H1 (cell line): Measurements from ENCODE around the gene PLEK. TPM values are rescaled to one million over a fixed set of nuclear protein-coding genes. Genes with fewer than 3 reads are reported as not detected.

ENCODE experiments used
- CTCF ChIA-PET: fragments of 300-600 bp; sonication (Branson Sonifier 250); formaldehyde crosslinking; loops from one replicate; lab custom pipeline; 2021; ENCODE audit not compliant: partially characterized antibody; lab: Charles Lee
- POLR2A ChIA-PET: fragments of 300-600 bp; sonication (Branson Sonifier 250); formaldehyde crosslinking; loops from one replicate; lab custom pipeline; 2021; ENCODE audit warnings: inconsistent platforms; ENCODE audit not compliant: partially characterized antibody; lab: Charles Lee
- DNase-seq, 2 experiments: peaks; one replicate each; pipeline versions ENCODE4 v3.0.0 to v3.0.0-alpha.2; 2010 to 2022; ENCODE audit warnings: low spot score in 2 of 2, low read depth in 1 of 2, mixed read lengths in 1 of 2
- FAIRE-seq: peaks from 2 replicates; lab custom pipeline; 2011; peaks lifted over from hg19 to GRCh38; lab: Jason Lieb, UNC
- H2AFZ ChIP-seq: 2 replicates; pipeline ENCODE4 v1.8.1; 2012; ENCODE audit warnings: low read length, inconsistent platforms
- H2AK5ac ChIP-seq: 2 replicates; pipeline ENCODE4 v1.6.1; 2013; ENCODE audit warnings: low read depth, low read length
- H2BK120ac ChIP-seq: replicated peaks from 2 replicates; pipeline ENCODE3; 2013; ENCODE audit warnings: low read depth, low read length, inconsistent platforms
- H2BK12ac ChIP-seq: 2 replicates; pipeline ENCODE4 v1.6.1; 2013; ENCODE audit warnings: low read depth, low read length
- H2BK15ac ChIP-seq: 2 replicates; pipeline ENCODE4 v1.6.1; 2013; ENCODE audit warnings: low read length
- H2BK20ac ChIP-seq: 2 replicates; pipeline ENCODE4 v1.6.1; 2013; ENCODE audit warnings: low read length
- H2BK5ac ChIP-seq: 2 replicates; pipeline ENCODE4 v1.6.1; 2013; ENCODE audit warnings: low read depth, low read length
- H3K14ac ChIP-seq: 2 replicates; pipeline ENCODE4 v1.6.1; 2013; ENCODE audit warnings: inconsistent platforms; ENCODE audit not compliant: insufficient read length
- H3K18ac ChIP-seq: 2 replicates; pipeline ENCODE4 v1.6.1; 2013; ENCODE audit warnings: low read length; ENCODE audit errors: extremely low read depth
- H3K23ac ChIP-seq: 2 replicates; pipeline ENCODE4 v1.6.1; 2013; ENCODE audit warnings: inconsistent platforms; ENCODE audit not compliant: insufficient read length
- H3K23me2 ChIP-seq: 2 replicates; pipeline ENCODE4 v1.6.1; 2013; ENCODE audit warnings: low read depth, low read length
- H3K27ac ChIP-seq: 2 replicates; pipeline ENCODE4 v1.6.1; 2011; ENCODE audit warnings: low read depth, low read length, inconsistent platforms
- H3K27me3 ChIP-seq, 4 experiments: replicated peaks in 1 of 4; 1 replicate in 1 of 4; 2 replicates in 3 of 4; pipeline versions ENCODE4 v1.6.1 to v1.8.1; 2011 to 2013; ENCODE audit warnings: low read length in 3 of 4, mild to moderate bottlenecking in 3 of 4, inconsistent platforms in 2 of 4, mixed read lengths in 2 of 4, moderate library complexity in 1 of 4; ENCODE audit not compliant: control insufficient read depth in 3 of 4, insufficient read depth in 3 of 4; ENCODE audit errors: extremely low read depth in 1 of 4
- H3K36me3 ChIP-seq, 4 experiments: 2 replicates each; pipeline versions ENCODE4 v1.6.1 to v1.8.1; 2011 to 2013; ENCODE audit warnings: mild to moderate bottlenecking in 4 of 4, low read length in 3 of 4, moderate library complexity in 2 of 4, control low read depth in 1 of 4, inconsistent platforms in 1 of 4; ENCODE audit not compliant: insufficient read depth in 4 of 4, control insufficient read depth in 2 of 4
- H3K4ac ChIP-seq: replicated peaks from 2 replicates; pipeline ENCODE3; 2013; ENCODE audit warnings: low read length, low read depth, mixed read lengths, inconsistent platforms; ENCODE audit not compliant: insufficient read length
- H3K4me1 ChIP-seq, 4 experiments: replicated peaks in 1 of 4; 1 replicate in 1 of 4; 2 replicates in 3 of 4; pipeline versions ENCODE4 v1.6.1 to v1.8.1; 2011 to 2013; ENCODE audit warnings: low read length in 3 of 4, inconsistent platforms in 2 of 4, mixed read lengths in 1 of 4; ENCODE audit not compliant: insufficient read depth in 4 of 4, control insufficient read depth in 3 of 4
- H3K4me2 ChIP-seq, 2 experiments: 2 replicates each; pipeline versions ENCODE4 v1.6.1 to v1.8.1; 2011 to 2013; ENCODE audit warnings: low read depth in 2 of 2, low read length in 2 of 2, control low read depth in 1 of 2, inconsistent platforms in 1 of 2, mild to moderate bottlenecking in 1 of 2; ENCODE audit not compliant: insufficient read depth in 1 of 2
- H3K4me3 ChIP-seq, 4 experiments: fragments of 200-600, 300-600 bp in 1 of 4; sonication (generic), shearing (Covaris generic), sonication (Bioruptor Twin) in 1 of 4; 2 replicates each; pipeline versions ENCODE4 v1.5.1 to v1.8.1; 2011 to 2016; ENCODE audit warnings: low read length in 4 of 4, low read depth in 3 of 4, control low read depth in 2 of 4, inconsistent platforms in 2 of 4, mild to moderate bottlenecking in 2 of 4, mixed read lengths in 1 of 4, moderate library complexity in 1 of 4; ENCODE audit not compliant: insufficient read depth in 2 of 4; ENCODE audit errors: extremely low read depth in 1 of 4
- H3K56ac ChIP-seq: replicated peaks from 2 replicates; pipeline ENCODE3; 2013; ENCODE audit warnings: low read depth, mild to moderate bottlenecking, mixed read lengths, low read length, inconsistent platforms; ENCODE audit not compliant: insufficient read length
- H3K79me1 ChIP-seq: 2 replicates; pipeline ENCODE4 v1.6.1; 2013; ENCODE audit warnings: low read depth, low read length, control low read depth
- H3K79me2 ChIP-seq, 2 experiments: 2 replicates each; pipeline versions ENCODE4 v1.6.1 to v1.8.1; 2012 to 2013; ENCODE audit warnings: low read length in 2 of 2, mild to moderate bottlenecking in 2 of 2, inconsistent platforms in 1 of 2; ENCODE audit not compliant: insufficient read depth in 2 of 2, control insufficient read depth in 1 of 2
- H3K9ac ChIP-seq, 4 experiments: replicated peaks in 1 of 4; 1 replicate in 1 of 4; 2 replicates in 3 of 4; pipeline versions ENCODE4 v1.6.1 to v1.8.1; 2011 to 2013; ENCODE audit warnings: low read depth in 3 of 4, low read length in 3 of 4, control low read depth in 2 of 4, mild to moderate bottlenecking in 2 of 4, moderate library complexity in 2 of 4, inconsistent platforms in 1 of 4; ENCODE audit errors: extremely low read depth in 1 of 4
- H3K9me3 ChIP-seq, 2 experiments: 2 replicates each; pipeline versions ENCODE4 v1.6.1 to v1.8.1; 2012 to 2013; ENCODE audit warnings: mild to moderate bottlenecking in 2 of 2, moderate library complexity in 2 of 2, control low read depth in 1 of 2, inconsistent platforms in 1 of 2, low read depth in 1 of 2, low read length in 1 of 2, mixed read lengths in 1 of 2; ENCODE audit not compliant: insufficient read depth in 2 of 2
- H4K20me1 ChIP-seq, 2 experiments: replicated peaks in 1 of 2; 2 replicates each; pipeline versions ENCODE3 to v1.8.1; 2011 to 2013; ENCODE audit warnings: inconsistent platforms in 2 of 2, low read length in 2 of 2, mild to moderate bottlenecking in 1 of 2; ENCODE audit not compliant: insufficient read depth in 2 of 2, control insufficient read depth in 1 of 2
- H4K5ac ChIP-seq: 2 replicates; pipeline ENCODE4 v1.6.1; 2013; ENCODE audit warnings: low read length, low read depth, mixed read lengths, inconsistent platforms; ENCODE audit not compliant: insufficient read length
- H4K8ac ChIP-seq: 2 replicates; pipeline ENCODE4 v1.8.0; 2013; ENCODE audit warnings: mild to moderate bottlenecking, moderate library complexity, low read length, inconsistent platforms; ENCODE audit not compliant: insufficient read depth; ENCODE audit errors: extremely low read depth
- H4K91ac ChIP-seq: replicated peaks from 2 replicates; pipeline ENCODE3; 2013; ENCODE audit warnings: low read length, mixed read lengths, inconsistent platforms; ENCODE audit not compliant: insufficient read length
- CEBPB ChIP-seq: IDR thresholded peaks from 2 replicates; pipeline ENCODE4 v1.6.1; 2012; ENCODE audit warnings: low read depth, low read length
- CREB1 ChIP-seq: IDR thresholded peaks from 2 replicates; pipeline ENCODE4 v1.6.1; 2012; ENCODE audit warnings: inconsistent platforms
- EGR1 ChIP-seq: IDR thresholded peaks from 2 replicates; pipeline ENCODE4 v1.6.1; 2011; ENCODE audit warnings: low read depth, low read length, borderline replicate concordance
- EP300 ChIP-seq, 2 experiments: IDR thresholded peaks; 1 replicate in 1 of 2; 2 replicates in 1 of 2; pipeline ENCODE4 v1.6.1; 2011 to 2012; ENCODE audit warnings: low read depth in 2 of 2, low read length in 2 of 2, mild to moderate bottlenecking in 2 of 2, borderline replicate concordance in 1 of 2, inconsistent platforms in 1 of 2, moderate library complexity in 1 of 2
- GTF2F1 ChIP-seq: IDR thresholded peaks from 2 replicates; pipeline ENCODE4 v1.6.1; 2012; ENCODE audit warnings: low read depth, low read length, improper control_type of control experiment, borderline replicate concordance
- HDAC6 ChIP-seq: IDR thresholded peaks from one replicate; pipeline ENCODE4 v1.7.1; 2012; ENCODE audit warnings: low read depth, mild to moderate bottlenecking, inconsistent platforms, low read length, moderate library complexity
- SIN3A ChIP-seq, 2 experiments: IDR thresholded peaks in 1 of 2; conservative IDR thresholded peaks in 1 of 2; 2 replicates each; pipeline ENCODE4 v1.6.1; 2011 to 2012; ENCODE audit warnings: low read length in 2 of 2, improper control_type of control experiment in 1 of 2, low read depth in 1 of 2, mild to moderate bottlenecking in 1 of 2
- TAF7 ChIP-seq: optimal IDR thresholded peaks from 2 replicates; pipeline ENCODE3; 2011; ENCODE audit warnings: low read depth, mild to moderate bottlenecking, inconsistent platforms, low read length, moderate library complexity, borderline replicate concordance
- WGBS, 2 experiments: shearing (Covaris generic) in 1 of 2; methylation state at CpG; one replicate each; pipeline versions ENCODE4 v1.1.6 to v1.1.7; 2013 to 2015; ENCODE audit warnings: low lambda C conversion rate in 2 of 2, mixed read lengths in 2 of 2, inconsistent platforms in 1 of 2, low coverage in 1 of 2, missing lambda C conversion rate in 1 of 2; ENCODE audit not compliant: insufficient replicate concordance in 2 of 2, insufficient coverage in 1 of 2, insufficient read length in 1 of 2; ENCODE audit errors: extremely low coverage in 1 of 2, missing lambda C conversion rate in 1 of 2; 5-methylcytosine and 5-hydroxymethylcytosine counted together
- polyA plus RNA-seq, 7 experiments: library from polyadenylated mRNA; depleted of rRNA in 3 of 7; stranded (reverse) in 5 of 7; unstranded in 2 of 7; fragments of >200 nt in 5 of 7; fragments of 200-250 nt in 2 of 7; gene quantifications; 1 replicate in 5 of 7; 2 replicates in 1 of 7; 4 replicates in 1 of 7; pipeline versions ENCODE4 v1.2.1 to v1.2.3, GENCODE V29; 2011 to 2013; ENCODE audit warnings: missing spikeins in 2 of 7, mixed read lengths in 2 of 7
- total RNA-seq: library from RNA; stranded (reverse); fragmentation: NEBNext Ultra II Directional; extraction: Animal tissue kit (Norgen Biotek cat#: 25700); gene quantifications from 2 replicates; pipeline ENCODE4 v1.2.1, GENCODE V29; 2021

PLEK gene
- total and polyA plus RNA-seq, 2 of the 8 experiments (the other 6 are each of a cell fraction or from before 2014, with no cell fraction given): not detected

GRCh38 chr2:68367953-68368653 is 3.0 kb downstream of the PLEK start:
- Histone ChIP-seq H3K9me3 (no peaks in the 10 kb centered on the region), H2BK5ac (no peak overlapping the region), H3K79me1 (no peaks in the 10 kb centered on the region), H3K79me2 (no peaks in the 10 kb centered on the region), H2AK5ac (no peak overlapping the region), H2BK15ac (no peak overlapping the region), H3K14ac (no peak overlapping the region), H3K9ac (no peak overlapping the region), H4K91ac (no peak overlapping the region), H3K23me2 (no peaks in the 10 kb centered on the region), H3K27me3 (no peaks in the 10 kb centered on the region), H3K4me2 (no peak overlapping the region), H3K4me3 (no peak overlapping the region), H4K8ac (no peak overlapping the region), H2BK12ac (no peak overlapping the region), H4K5ac (no peak overlapping the region), H3K27ac (no peak overlapping the region), H3K36me3 (no peaks in the 10 kb centered on the region), H4K20me1 (no peaks in the 10 kb centered on the region), H3K18ac (no peak overlapping the region), H3K4me1 (no peaks in the 10 kb centered on the region), H3K4ac (no peak overlapping the region), H3K23ac (no peak overlapping the region), H3K56ac (no peak overlapping the region), H2AFZ (no peak overlapping the region), H2BK20ac (no peak overlapping the region), H2BK120ac (no peak overlapping the region)
- no peak for FAIRE-seq
- CTCF ChIA-PET: no interaction called here
- TF ChIP-seq TAF7 (no peak), HDAC6 (no peak), CEBPB (no peak), EGR1 (no peak), CREB1 (no peak), GTF2F1 (no peak), EP300 (IDR thresholded peaks at IDR 0.05; ENCODE audit: borderline replicate concordance in 1 of 2, low read depth in 2 of 2, low read length in 2 of 2) (no peak), SIN3A (conservative IDR thresholded peaks at IDR 0.05 in 1 of 2, IDR thresholded peaks at IDR 0.05 in 1 of 2; ENCODE audit: low read depth in 1 of 2, low read length in 2 of 2) (no peak)
- DNase-seq: no peak
- POLR2A ChIA-PET: no interaction called here
- 76% methylated on average over 5 of the region's 5 CpGs; no CpG with 5 or more reads in 1 of the 2 experiments for WGBS, 2 experiments
